Measurements from ENCODE around the gene GTF2F2.

GRCh38 chr13:45133396-45134118, 13.2 kb downstream of the GTF2F2 start:
- TF ChIP-seq, protein P1, sequence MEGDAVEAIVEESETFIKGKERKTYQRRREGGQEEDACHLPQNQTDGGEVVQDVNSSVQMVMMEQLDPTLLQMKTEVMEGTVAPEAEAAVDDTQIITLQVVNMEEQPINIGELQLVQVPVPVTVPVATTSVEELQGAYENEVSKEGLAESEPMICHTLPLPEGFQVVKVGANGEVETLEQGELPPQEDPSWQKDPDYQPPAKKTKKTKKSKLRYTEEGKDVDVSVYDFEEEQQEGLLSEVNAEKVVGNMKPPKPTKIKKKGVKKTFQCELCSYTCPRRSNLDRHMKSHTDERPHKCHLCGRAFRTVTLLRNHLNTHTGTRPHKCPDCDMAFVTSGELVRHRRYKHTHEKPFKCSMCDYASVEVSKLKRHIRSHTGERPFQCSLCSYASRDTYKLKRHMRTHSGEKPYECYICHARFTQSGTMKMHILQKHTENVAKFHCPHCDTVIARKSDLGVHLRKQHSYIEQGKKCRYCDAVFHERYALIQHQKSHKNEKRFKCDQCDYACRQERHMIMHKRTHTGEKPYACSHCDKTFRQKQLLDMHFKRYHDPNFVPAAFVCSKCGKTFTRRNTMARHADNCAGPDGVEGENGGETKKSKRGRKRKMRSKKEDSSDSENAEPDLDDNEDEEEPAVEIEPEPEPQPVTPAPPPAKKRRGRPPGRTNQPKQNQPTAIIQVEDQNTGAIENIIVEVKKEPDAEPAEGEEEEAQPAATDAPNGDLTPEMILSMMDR (IDR thresholded peaks at IDR 0.05) = no peak
- TF ChIP-seq REST (IDR thresholded peaks at IDR 0.05; ENCODE audit: insufficient read depth in 1 of 2, low read depth in 2 of 2, low read length in 1 of 2) (no peak), POLR2AphosphoS5 (IDR thresholded peaks at IDR 0.05; ENCODE audit: low read depth, low read length) (no peak), SIN3A (IDR thresholded peaks at IDR 0.05; ENCODE audit: borderline replicate concordance, insufficient read depth, low read depth, low read length) (no peak)

All from Panc1 (cell line).